Sigmoid colon (tissue), 4 donors: ENCODE data around the gene CYP2D6.

Experiments used
- POLR2A ChIP-seq, 2 donors: fragments of 450-650 bp; IDR thresholded peaks; one replicate each; pipeline ENCODE4 v1.6.1; 2016; ENCODE audit warnings: antibody characterized with exemption in 2 of 2, mild to moderate bottlenecking in 2 of 2, moderate library complexity in 2 of 2
- POLR2AphosphoS5 ChIP-seq, 4 donors: sonication (generic); formaldehyde crosslinking; IDR thresholded peaks; one replicate each; pipeline ENCODE4 v1.6.1; 2017; ENCODE audit warnings: antibody characterized with exemption in 4 of 4
- TF ChIP-seq, protein P1 (sequence below), 4 experiments: fragments of 450-650 bp in 3 of 4; fragments of 200-600 bp in 1 of 4; IDR thresholded peaks; one replicate each; pipeline ENCODE4 v1.5.1; 2016 to 2019; ENCODE audit warnings: antibody characterized with exemption in 4 of 4, mild to moderate bottlenecking in 3 of 4, moderate library complexity in 2 of 4

- TF ChIP-seq POLR2AphosphoS5 (IDR thresholded peaks at IDR 0.05): no peak
- TF ChIP-seq, protein P1, sequence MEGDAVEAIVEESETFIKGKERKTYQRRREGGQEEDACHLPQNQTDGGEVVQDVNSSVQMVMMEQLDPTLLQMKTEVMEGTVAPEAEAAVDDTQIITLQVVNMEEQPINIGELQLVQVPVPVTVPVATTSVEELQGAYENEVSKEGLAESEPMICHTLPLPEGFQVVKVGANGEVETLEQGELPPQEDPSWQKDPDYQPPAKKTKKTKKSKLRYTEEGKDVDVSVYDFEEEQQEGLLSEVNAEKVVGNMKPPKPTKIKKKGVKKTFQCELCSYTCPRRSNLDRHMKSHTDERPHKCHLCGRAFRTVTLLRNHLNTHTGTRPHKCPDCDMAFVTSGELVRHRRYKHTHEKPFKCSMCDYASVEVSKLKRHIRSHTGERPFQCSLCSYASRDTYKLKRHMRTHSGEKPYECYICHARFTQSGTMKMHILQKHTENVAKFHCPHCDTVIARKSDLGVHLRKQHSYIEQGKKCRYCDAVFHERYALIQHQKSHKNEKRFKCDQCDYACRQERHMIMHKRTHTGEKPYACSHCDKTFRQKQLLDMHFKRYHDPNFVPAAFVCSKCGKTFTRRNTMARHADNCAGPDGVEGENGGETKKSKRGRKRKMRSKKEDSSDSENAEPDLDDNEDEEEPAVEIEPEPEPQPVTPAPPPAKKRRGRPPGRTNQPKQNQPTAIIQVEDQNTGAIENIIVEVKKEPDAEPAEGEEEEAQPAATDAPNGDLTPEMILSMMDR (IDR thresholded peaks at IDR 0.05): no peak
- TF ChIP-seq POLR2A (IDR thresholded peaks at IDR 0.05): no peak
Measured at GRCh38 chr22:42138122-42138770, 7.6 kb upstream of the CYP2D6 start.
